SIG-M5 treated with dmso at 0.1 percent for 504 hours (cell line): ENCODE data around the gene JAK2.
"Not testable (repeated sequence)": the region's sequence is repeated elsewhere in the genome, so short reads cannot be mapped to it uniquely, and the experiment has no call there.

Experiments
- DNase-seq: peaks from one replicate; lab custom pipeline; 2025; ENCODE audit not compliant: unreplicated experiment; lab: John Stamatoyannopoulos, UW

The JAK2 gene

GRCh38 chr9:4980086-4980727, 4.9 kb upstream of the JAK2 start:
- peak; percentile 35 for DNase-seq

GRCh38 chr9:4982721-4983482, 2.2 kb upstream of the JAK2 start:
- peak; percentile 79 for DNase-seq

- peak; percentile 85 for DNase-seq
Measured at GRCh38 chr9:4983601-4984165, 1.4 kb upstream of the JAK2 start.

- no peak for DNase-seq
Measured at GRCh38 chr9:4984171-4984620, 876 bp upstream of the JAK2 start.

GRCh38 chr9:4985386-4986266, 554 bp downstream of the JAK2 start:
- peak; percentile 69 for DNase-seq

GRCh38 chr9:4986296-4986695, 1.2 kb downstream of the JAK2 start:
- peak; percentile 4 for DNase-seq

GRCh38 chr9:4986783-4987182, 1.7 kb downstream of the JAK2 start:
- no peak for DNase-seq

- DNase-seq, result peak; percentile 77
Measured at GRCh38 chr9:4987961-4988421, 2.9 kb downstream of the JAK2 start.

GRCh38 chr9:4992872-4993271, 7.8 kb downstream of the JAK2 start:
- no peak for DNase-seq

GRCh38 chr9:4994166-4994890, 9.3 kb downstream of the JAK2 start:
- no peak for DNase-seq

- DNase-seq, result no peak
Measured at GRCh38 chr9:4997196-4997595, 12.1 kb downstream of the JAK2 start.

- DNase-seq, result no peak
Measured at GRCh38 chr9:4997631-4998030, 12.6 kb downstream of the JAK2 start.

- DNase-seq, result no peak
Measured at GRCh38 chr9:5002811-5003210, 17.7 kb downstream of the JAK2 start.

- DNase-seq, result no peak
Measured at GRCh38 chr9:5004481-5004880, 19.4 kb downstream of the JAK2 start.

- DNase-seq, result no peak
Measured at GRCh38 chr9:5008202-5008601, 23.1 kb downstream of the JAK2 start.

- DNase-seq, result no peak
Measured at GRCh38 chr9:5013374-5013773, 28.3 kb downstream of the JAK2 start.

- no peak for DNase-seq
Measured at GRCh38 chr9:5015934-5016333, 30.9 kb downstream of the JAK2 start.

- DNase-seq, result no peak
Measured at GRCh38 chr9:5025416-5025815, 40.3 kb downstream of the JAK2 start.

- not testable (repeated sequence) for DNase-seq
Measured at GRCh38 chr9:5031941-5032340, 46.9 kb downstream of the JAK2 start.

GRCh38 chr9:5040730-5041389, 55.8 kb downstream of the JAK2 start:
- no peak for DNase-seq
